H1 (cell line): ENCODE results near the gene L2HGDH. TPM values are rescaled to one million over a fixed set of nuclear protein-coding genes. Genes with fewer than 3 reads are reported as not detected.

Experiments
- CTCF ChIA-PET: fragments of 300-600 bp; sonication (Branson Sonifier 250); formaldehyde crosslinking; loops from one replicate; lab custom pipeline; 2021; ENCODE audit not compliant: partially characterized antibody; lab: Charles Lee
- POLR2A ChIA-PET: fragments of 300-600 bp; sonication (Branson Sonifier 250); formaldehyde crosslinking; loops from one replicate; lab custom pipeline; 2021; ENCODE audit warnings: inconsistent platforms; ENCODE audit not compliant: partially characterized antibody; lab: Charles Lee
- DNase-seq, 2 experiments: peaks; one replicate each; pipeline versions ENCODE4 v3.0.0 to v3.0.0-alpha.2; 2010 to 2022; ENCODE audit warnings: low spot score in 2 of 2, low read depth in 1 of 2, mixed read lengths in 1 of 2
- FAIRE-seq: peaks from 2 replicates; lab custom pipeline; 2011; peaks lifted over from hg19 to GRCh38; lab: Jason Lieb, UNC
- H2AFZ ChIP-seq: 2 replicates; pipeline ENCODE4 v1.8.1; 2012; ENCODE audit warnings: low read length, inconsistent platforms
- H2AK5ac ChIP-seq: 2 replicates; pipeline ENCODE4 v1.6.1; 2013; ENCODE audit warnings: low read depth, low read length
- H2BK120ac ChIP-seq: replicated peaks from 2 replicates; pipeline ENCODE3; 2013; ENCODE audit warnings: low read depth, low read length, inconsistent platforms
- H2BK12ac ChIP-seq: 2 replicates; pipeline ENCODE4 v1.6.1; 2013; ENCODE audit warnings: low read depth, low read length
- H2BK15ac ChIP-seq: 2 replicates; pipeline ENCODE4 v1.6.1; 2013; ENCODE audit warnings: low read length
- H2BK20ac ChIP-seq: 2 replicates; pipeline ENCODE4 v1.6.1; 2013; ENCODE audit warnings: low read length
- H2BK5ac ChIP-seq: 2 replicates; pipeline ENCODE4 v1.6.1; 2013; ENCODE audit warnings: low read depth, low read length
- H3K14ac ChIP-seq: 2 replicates; pipeline ENCODE4 v1.6.1; 2013; ENCODE audit warnings: inconsistent platforms; ENCODE audit not compliant: insufficient read length
- H3K18ac ChIP-seq: 2 replicates; pipeline ENCODE4 v1.6.1; 2013; ENCODE audit warnings: low read length; ENCODE audit errors: extremely low read depth
- H3K23ac ChIP-seq: 2 replicates; pipeline ENCODE4 v1.6.1; 2013; ENCODE audit warnings: inconsistent platforms; ENCODE audit not compliant: insufficient read length
- H3K23me2 ChIP-seq: 2 replicates; pipeline ENCODE4 v1.6.1; 2013; ENCODE audit warnings: low read depth, low read length
- H3K27ac ChIP-seq: 2 replicates; pipeline ENCODE4 v1.6.1; 2011; ENCODE audit warnings: low read depth, low read length, inconsistent platforms
- H3K27me3 ChIP-seq, 4 experiments: replicated peaks in 1 of 4; 1 replicate in 1 of 4; 2 replicates in 3 of 4; pipeline versions ENCODE4 v1.6.1 to v1.8.1; 2011 to 2013; ENCODE audit warnings: low read length in 3 of 4, mild to moderate bottlenecking in 3 of 4, inconsistent platforms in 2 of 4, mixed read lengths in 2 of 4, moderate library complexity in 1 of 4; ENCODE audit not compliant: control insufficient read depth in 3 of 4, insufficient read depth in 3 of 4; ENCODE audit errors: extremely low read depth in 1 of 4
- H3K36me3 ChIP-seq, 4 experiments: 2 replicates each; pipeline versions ENCODE4 v1.6.1 to v1.8.1; 2011 to 2013; ENCODE audit warnings: mild to moderate bottlenecking in 4 of 4, low read length in 3 of 4, moderate library complexity in 2 of 4, control low read depth in 1 of 4, inconsistent platforms in 1 of 4; ENCODE audit not compliant: insufficient read depth in 4 of 4, control insufficient read depth in 2 of 4
- H3K4ac ChIP-seq: replicated peaks from 2 replicates; pipeline ENCODE3; 2013; ENCODE audit warnings: low read length, low read depth, mixed read lengths, inconsistent platforms; ENCODE audit not compliant: insufficient read length
- H3K4me1 ChIP-seq, 4 experiments: replicated peaks in 1 of 4; 1 replicate in 1 of 4; 2 replicates in 3 of 4; pipeline versions ENCODE4 v1.6.1 to v1.8.1; 2011 to 2013; ENCODE audit warnings: low read length in 3 of 4, inconsistent platforms in 2 of 4, mixed read lengths in 1 of 4; ENCODE audit not compliant: insufficient read depth in 4 of 4, control insufficient read depth in 3 of 4
- H3K4me2 ChIP-seq, 2 experiments: 2 replicates each; pipeline versions ENCODE4 v1.6.1 to v1.8.1; 2011 to 2013; ENCODE audit warnings: low read depth in 2 of 2, low read length in 2 of 2, control low read depth in 1 of 2, inconsistent platforms in 1 of 2, mild to moderate bottlenecking in 1 of 2; ENCODE audit not compliant: insufficient read depth in 1 of 2
- H3K4me3 ChIP-seq, 4 experiments: fragments of 200-600, 300-600 bp in 1 of 4; sonication (generic), shearing (Covaris generic), sonication (Bioruptor Twin) in 1 of 4; 2 replicates each; pipeline versions ENCODE4 v1.5.1 to v1.8.1; 2011 to 2016; ENCODE audit warnings: low read length in 4 of 4, low read depth in 3 of 4, control low read depth in 2 of 4, inconsistent platforms in 2 of 4, mild to moderate bottlenecking in 2 of 4, mixed read lengths in 1 of 4, moderate library complexity in 1 of 4; ENCODE audit not compliant: insufficient read depth in 2 of 4; ENCODE audit errors: extremely low read depth in 1 of 4
- H3K56ac ChIP-seq: replicated peaks from 2 replicates; pipeline ENCODE3; 2013; ENCODE audit warnings: low read depth, mild to moderate bottlenecking, mixed read lengths, low read length, inconsistent platforms; ENCODE audit not compliant: insufficient read length
- H3K79me1 ChIP-seq: 2 replicates; pipeline ENCODE4 v1.6.1; 2013; ENCODE audit warnings: low read depth, low read length, control low read depth
- H3K79me2 ChIP-seq, 2 experiments: 2 replicates each; pipeline versions ENCODE4 v1.6.1 to v1.8.1; 2012 to 2013; ENCODE audit warnings: low read length in 2 of 2, mild to moderate bottlenecking in 2 of 2, inconsistent platforms in 1 of 2; ENCODE audit not compliant: insufficient read depth in 2 of 2, control insufficient read depth in 1 of 2
- H3K9ac ChIP-seq, 4 experiments: replicated peaks in 1 of 4; 1 replicate in 1 of 4; 2 replicates in 3 of 4; pipeline versions ENCODE4 v1.6.1 to v1.8.1; 2011 to 2013; ENCODE audit warnings: low read depth in 3 of 4, low read length in 3 of 4, control low read depth in 2 of 4, mild to moderate bottlenecking in 2 of 4, moderate library complexity in 2 of 4, inconsistent platforms in 1 of 4; ENCODE audit errors: extremely low read depth in 1 of 4
- H3K9me3 ChIP-seq, 2 experiments: 2 replicates each; pipeline versions ENCODE4 v1.6.1 to v1.8.1; 2012 to 2013; ENCODE audit warnings: mild to moderate bottlenecking in 2 of 2, moderate library complexity in 2 of 2, control low read depth in 1 of 2, inconsistent platforms in 1 of 2, low read depth in 1 of 2, low read length in 1 of 2, mixed read lengths in 1 of 2; ENCODE audit not compliant: insufficient read depth in 2 of 2
- H4K20me1 ChIP-seq, 2 experiments: replicated peaks in 1 of 2; 2 replicates each; pipeline versions ENCODE3 to v1.8.1; 2011 to 2013; ENCODE audit warnings: inconsistent platforms in 2 of 2, low read length in 2 of 2, mild to moderate bottlenecking in 1 of 2; ENCODE audit not compliant: insufficient read depth in 2 of 2, control insufficient read depth in 1 of 2
- H4K5ac ChIP-seq: 2 replicates; pipeline ENCODE4 v1.6.1; 2013; ENCODE audit warnings: low read length, low read depth, mixed read lengths, inconsistent platforms; ENCODE audit not compliant: insufficient read length
- H4K8ac ChIP-seq: 2 replicates; pipeline ENCODE4 v1.8.0; 2013; ENCODE audit warnings: mild to moderate bottlenecking, moderate library complexity, low read length, inconsistent platforms; ENCODE audit not compliant: insufficient read depth; ENCODE audit errors: extremely low read depth
- H4K91ac ChIP-seq: replicated peaks from 2 replicates; pipeline ENCODE3; 2013; ENCODE audit warnings: low read length, mixed read lengths, inconsistent platforms; ENCODE audit not compliant: insufficient read length
- TAF1 ChIP-seq: IDR thresholded peaks from 2 replicates; pipeline ENCODE4 v1.6.1; 2011; ENCODE audit warnings: mild to moderate bottlenecking, low read depth, low read length
- WGBS, 2 experiments: shearing (Covaris generic) in 1 of 2; methylation state at CpG; one replicate each; pipeline versions ENCODE4 v1.1.6 to v1.1.7; 2013 to 2015; ENCODE audit warnings: low lambda C conversion rate in 2 of 2, mixed read lengths in 2 of 2, inconsistent platforms in 1 of 2, low coverage in 1 of 2, missing lambda C conversion rate in 1 of 2; ENCODE audit not compliant: insufficient replicate concordance in 2 of 2, insufficient coverage in 1 of 2, insufficient read length in 1 of 2; ENCODE audit errors: extremely low coverage in 1 of 2, missing lambda C conversion rate in 1 of 2; 5-methylcytosine and 5-hydroxymethylcytosine counted together
- polyA plus RNA-seq, 7 experiments: library from polyadenylated mRNA; depleted of rRNA in 3 of 7; stranded (reverse) in 5 of 7; unstranded in 2 of 7; fragments of >200 nt in 5 of 7; fragments of 200-250 nt in 2 of 7; gene quantifications; 1 replicate in 5 of 7; 2 replicates in 1 of 7; 4 replicates in 1 of 7; pipeline versions ENCODE4 v1.2.1 to v1.2.3, GENCODE V29; 2011 to 2013; ENCODE audit warnings: missing spikeins in 2 of 7, mixed read lengths in 2 of 7
- total RNA-seq: library from RNA; stranded (reverse); fragmentation: NEBNext Ultra II Directional; extraction: Animal tissue kit (Norgen Biotek cat#: 25700); gene quantifications from 2 replicates; pipeline ENCODE4 v1.2.1, GENCODE V29; 2021

L2HGDH gene
- total and polyA plus RNA-seq, 2 of the 8 experiments (the other 6 are each of a cell fraction or from before 2014, with no cell fraction given), result 12.2 to 28.6 TPM

GRCh38 chr14:50310445-50310844, 1.6 kb downstream of the L2HGDH start:
- Histone ChIP-seq H2BK5ac (no peak overlapping the region), H3K4ac (no peak overlapping the region), H3K23me2 (no peaks in the 10 kb centered on the region; the same call in 1 of the 2 replicates), H4K91ac (no peak overlapping the region), H3K79me2 (peaks cover 3 to 72% of the 10 kb centered on the region in 2 experiments; a peak in 3 of 4 replicates), H3K9ac (no peak overlapping the region), H2BK12ac (no peak overlapping the region), H4K8ac (no peak overlapping the region), H3K4me3 (peak overlapping the region; percentile 11 to 91 (median 84); a peak in 5 of 8 replicates), H3K23ac (no peak overlapping the region), H3K79me1 (no peaks in the 10 kb centered on the region; the same call in 1 of the 2 replicates), H3K36me3 (peaks cover 2 to 6% (median 5%) of the 10 kb centered on the region in 4 experiments; a peak in 3 of 8 replicates), H2AFZ (no peak overlapping the region), H3K9me3 (no peaks in the 10 kb centered on the region; a peak in 2 of 4 replicates), H3K4me2 (peak overlapping the region; percentile 78 to 88; a peak in 3 of 4 replicates), H3K27ac (no peak overlapping the region), H3K56ac (no peak overlapping the region), H4K20me1 (peaks cover 0 to 1% of the 10 kb centered on the region in 2 experiments), H2BK15ac (no peak overlapping the region), H3K4me1 (peaks cover 0 to 5% (median 1%) of the 10 kb centered on the region in 4 experiments; a peak in 3 of 7 replicates), H4K5ac (no peak overlapping the region), H2AK5ac (no peak overlapping the region), H2BK120ac (no peak overlapping the region), H3K14ac (no peak overlapping the region), H2BK20ac (no peak overlapping the region), H3K27me3 (no peaks in the 10 kb centered on the region), H3K18ac (no peak overlapping the region)
- ChIA-PET POLR2A (no interaction called here), CTCF (interaction anchor here (0.7 to 3.1 kb wide), 6 partner anchors 8 to 274 kb away, joined by 3 to 13 read pairs (median 4); no protein-coding TSS in a partner anchor)
- FAIRE-seq (no peak), DNase-seq (no peak)
- 85% methylated on average over 4 of the region's 4 CpGs; no CpG with 5 or more reads in 1 of the 2 experiments for WGBS, 2 experiments
- no peak for TF ChIP-seq TAF1
